HUES6 (cell line): ENCODE data around the gene TOLLIP.
"Not testable (repeated sequence)": the region's sequence is repeated elsewhere in the genome, so short reads cannot be mapped to it uniquely, and the experiment has no call there.

Source experiments
- H3K27ac ChIP-seq: 2 replicates; pipeline ENCODE4 v1.7.0; 2013; ENCODE audit warnings: low read depth, mild to moderate bottlenecking, low read length, inconsistent platforms
- H3K27me3 ChIP-seq: 2 replicates; pipeline ENCODE4 v1.6.1; 2013; ENCODE audit warnings: low read length; ENCODE audit not compliant: control insufficient read depth, insufficient read depth
- H3K36me3 ChIP-seq: 2 replicates; pipeline ENCODE4 v1.6.1; 2013; ENCODE audit warnings: low read length; ENCODE audit not compliant: control insufficient read depth, insufficient read depth
- H3K4me1 ChIP-seq: 2 replicates; pipeline ENCODE4 v1.6.1; 2013; ENCODE audit warnings: low read length; ENCODE audit not compliant: control insufficient read depth, insufficient read depth
- H3K4me3 ChIP-seq: 2 replicates; pipeline ENCODE4 v1.5.1; 2013; ENCODE audit warnings: low read depth, low read length
- H3K9ac ChIP-seq: one replicate; pipeline ENCODE4 v1.6.1; 2013; ENCODE audit warnings: mild to moderate bottlenecking, low read length
- H3K9me3 ChIP-seq: 2 replicates; pipeline ENCODE4 v1.6.1; 2013; ENCODE audit warnings: low read depth, low read length; ENCODE audit not compliant: control insufficient read depth, insufficient read depth

TOLLIP gene

DNA sequence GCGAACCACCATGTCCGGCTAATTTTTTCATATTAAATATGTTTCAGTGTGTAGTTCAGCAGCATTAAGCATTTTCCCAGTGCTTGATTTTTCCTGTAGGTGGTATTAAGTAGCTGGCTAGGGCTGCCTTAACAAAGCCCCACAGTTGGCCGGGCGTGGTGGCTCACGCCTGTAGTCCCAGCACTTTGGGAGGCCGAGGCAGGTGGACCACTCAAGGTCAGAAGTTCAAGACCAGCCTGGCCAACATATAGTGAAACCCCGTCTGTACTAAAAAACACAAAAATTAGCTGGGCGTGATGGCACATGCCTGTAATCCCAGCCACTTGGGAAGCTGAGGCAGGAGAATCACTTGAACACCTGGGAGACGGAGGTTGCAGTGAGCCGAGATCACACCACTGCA, 33.5 kb upstream of the TOLLIP start:
- H3K9me3 ChIP-seq, result no peaks in the 10 kb centered on the region
- peaks cover 30% of the 10 kb centered on the region for H3K27me3 ChIP-seq
- no peaks in the 10 kb centered on the region for H3K4me1 ChIP-seq
- H3K4me3 ChIP-seq, result no peak overlapping the region
- no peak overlapping the region for H3K9ac ChIP-seq
- H3K36me3 ChIP-seq, result no peaks in the 10 kb centered on the region
- H3K27ac ChIP-seq, result no peak overlapping the region

DNA sequence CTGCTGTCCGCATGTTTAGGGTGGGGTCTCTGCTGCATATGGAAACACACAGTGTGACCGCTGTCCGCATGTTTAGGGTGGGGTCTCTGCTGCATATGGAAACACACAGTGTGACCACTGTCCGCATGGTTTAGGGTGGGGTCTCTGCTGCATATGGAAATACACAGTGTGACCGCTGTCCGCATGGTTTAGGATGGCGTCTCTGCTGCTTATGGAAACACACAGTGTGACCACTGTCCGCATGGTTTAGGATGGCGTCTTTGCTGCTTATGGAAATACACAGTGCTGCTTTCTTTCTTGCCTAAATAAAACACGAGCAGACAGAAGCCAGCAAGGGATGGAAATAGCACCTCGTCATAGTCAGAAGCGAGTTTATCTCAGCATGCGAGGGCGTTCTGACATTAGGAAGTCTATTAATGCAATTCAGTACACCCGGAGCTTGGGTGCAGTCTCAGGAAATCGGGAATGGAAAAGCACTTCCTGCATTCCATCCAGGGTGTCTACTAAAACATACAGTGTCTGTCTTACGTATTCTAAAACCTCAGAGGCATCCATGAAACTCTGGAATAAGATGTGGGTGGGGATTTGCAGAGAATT, 32.6 kb upstream of the TOLLIP start:
- H3K27me3 ChIP-seq, result peaks cover 39% of the 10 kb centered on the region
- no peaks in the 10 kb centered on the region for H3K36me3 ChIP-seq
- no peaks in the 10 kb centered on the region for H3K4me1 ChIP-seq
- no peaks in the 10 kb centered on the region for H3K9me3 ChIP-seq
- H3K27ac ChIP-seq, result no peak overlapping the region
- H3K9ac ChIP-seq, result no peak overlapping the region
- H3K4me3 ChIP-seq, result no peak overlapping the region

- not testable (repeated sequence) for H3K27ac ChIP-seq, H3K9ac ChIP-seq, H3K4me1 ChIP-seq, H3K9me3 ChIP-seq, H3K36me3 ChIP-seq, H3K4me3 ChIP-seq
- peaks cover 45% of the 10 kb centered on the region for H3K27me3 ChIP-seq
Measured at GRCh38 chr11:1341226-1341625, 31.8 kb upstream of the TOLLIP start.

- peaks cover 55% of the 10 kb centered on the region for H3K27me3 ChIP-seq
- H3K36me3 ChIP-seq, result no peaks in the 10 kb centered on the region
- no peaks in the 10 kb centered on the region for H3K9me3 ChIP-seq
- H3K27ac ChIP-seq, result no peak overlapping the region
- no peak overlapping the region for H3K9ac ChIP-seq
- H3K4me3 ChIP-seq, result no peak overlapping the region
- H3K4me1 ChIP-seq, result peaks cover 7% of the 10 kb centered on the region; the same call in 1 of the 2 replicates
Measured at GRCh38 chr11:1340111-1340510, 30.7 kb upstream of the TOLLIP start.

GRCh38 chr11:1339066-1339675, 29.7 kb upstream of the TOLLIP start:
- Histone ChIP-seq H3K27me3 (peaks cover 58% of the 10 kb centered on the region), H3K9me3 (peaks cover 3% of the 10 kb centered on the region)

GRCh38 chr11:1338201-1339065, 29.0 kb upstream of the TOLLIP start:
- peaks cover 66% of the 10 kb centered on the region for H3K27me3 ChIP-seq
- no peak overlapping the region for H3K27ac ChIP-seq
- H3K36me3 ChIP-seq, result no peaks in the 10 kb centered on the region
- H3K4me1 ChIP-seq, result peaks cover 7% of the 10 kb centered on the region; the same call in 1 of the 2 replicates
- no peak overlapping the region for H3K4me3 ChIP-seq
- H3K9ac ChIP-seq, result no peak overlapping the region
- peaks cover 9% of the 10 kb centered on the region for H3K9me3 ChIP-seq

More at GRCh38 chr11:1339066-1339675, 29.7 kb upstream of the TOLLIP start:
- Histone ChIP-seq H3K4me3 (no peak overlapping the region), H3K27ac (no peak overlapping the region), H3K36me3 (no peaks in the 10 kb centered on the region), H3K9ac (no peak overlapping the region), H3K4me1 (peaks cover 7% of the 10 kb centered on the region; the same call in 1 of the 2 replicates)

DNA sequence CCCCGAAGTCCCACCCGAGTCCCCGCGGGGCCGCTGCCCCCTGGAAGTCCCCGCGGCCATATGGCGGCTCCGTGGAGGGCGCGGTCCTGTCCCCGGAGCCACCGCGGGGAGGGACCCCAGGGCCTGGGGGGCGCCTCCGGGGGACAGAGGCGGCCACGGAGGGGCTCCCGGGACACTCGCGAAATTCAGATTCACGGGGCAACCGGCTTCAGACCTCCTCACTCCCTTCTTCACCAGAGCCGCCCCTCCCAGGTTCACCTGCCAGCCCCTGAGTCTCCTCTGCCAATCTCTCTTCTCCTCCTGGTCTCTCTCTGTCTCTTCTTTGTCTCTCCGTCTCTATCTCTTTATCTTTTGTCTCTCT, 28.2 kb upstream of the TOLLIP start:
- peaks cover 7% of the 10 kb centered on the region; the same call in 1 of the 2 replicates for H3K4me1 ChIP-seq
- peaks cover 14% of the 10 kb centered on the region for H3K9me3 ChIP-seq
- peak overlapping the region; percentile 55 for H3K4me3 ChIP-seq
- H3K27me3 ChIP-seq, result peaks cover 67% of the 10 kb centered on the region
- H3K27ac ChIP-seq, result no peak overlapping the region
- no peaks in the 10 kb centered on the region for H3K36me3 ChIP-seq
- no peak overlapping the region for H3K9ac ChIP-seq

- Histone ChIP-seq H3K9me3 (peaks cover 14% of the 10 kb centered on the region), H3K4me1 (peaks cover 7% of the 10 kb centered on the region; the same call in 1 of the 2 replicates), H3K27me3 (peaks cover 64% of the 10 kb centered on the region), H3K9ac (no peak overlapping the region), H3K27ac (no peak overlapping the region), H3K36me3 (no peaks in the 10 kb centered on the region), H3K4me3 (peak overlapping the region; percentile 55)
Measured at GRCh38 chr11:1336836-1337646, 27.6 kb upstream of the TOLLIP start.

DNA sequence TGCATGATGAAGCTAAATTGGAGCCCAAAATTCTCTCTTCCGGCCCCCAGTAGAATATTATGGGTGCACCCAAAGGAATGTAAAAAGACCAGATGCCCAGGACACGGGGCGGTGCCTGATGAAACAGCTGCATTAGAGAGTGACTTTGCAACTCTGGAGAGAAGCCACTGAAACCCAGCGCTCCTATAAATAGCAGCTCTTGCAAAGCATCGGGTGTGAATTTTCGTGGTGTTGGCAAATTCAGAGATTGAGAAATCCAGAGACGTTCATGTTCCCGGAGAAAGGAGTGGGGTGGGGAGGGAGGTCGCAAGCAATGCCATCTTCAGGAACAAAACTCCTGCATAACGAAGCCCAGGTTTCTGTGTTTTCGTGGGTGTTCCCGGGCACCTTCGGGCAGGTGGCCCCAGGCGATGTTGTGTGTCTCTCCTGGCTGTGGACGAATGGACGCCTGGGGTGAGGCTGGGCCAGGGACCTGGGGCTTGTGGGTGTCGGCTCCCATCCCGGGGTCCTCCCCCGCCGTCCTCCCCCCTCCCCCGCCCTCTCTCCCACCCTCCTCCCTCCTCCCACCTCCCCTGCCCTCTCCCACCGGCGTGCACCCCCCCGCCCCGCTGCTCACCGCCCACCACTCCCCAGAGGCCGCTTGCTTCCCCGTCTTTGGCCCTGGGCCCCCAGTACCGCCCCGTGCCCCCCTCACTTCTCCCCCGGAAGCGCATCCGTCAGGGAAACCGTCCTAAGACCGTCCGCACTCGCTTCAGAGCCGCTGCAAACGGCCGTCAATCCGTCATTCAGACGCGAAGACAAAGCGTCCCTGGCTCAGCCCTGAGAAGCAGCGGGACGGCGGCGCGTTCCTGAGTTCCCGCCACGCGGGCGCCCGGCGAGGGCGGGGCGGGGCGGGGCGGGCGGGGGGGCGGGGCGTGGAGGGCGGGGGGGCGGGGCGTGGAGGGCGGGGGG, 26.7 kb upstream of the TOLLIP start:
- H3K9ac ChIP-seq, result peak overlapping the region; percentile 48
- H3K4me1 ChIP-seq, result peaks cover 7% of the 10 kb centered on the region; the same call in 1 of the 2 replicates
- peaks cover 14% of the 10 kb centered on the region for H3K9me3 ChIP-seq
- peak overlapping the region; percentile 69 for H3K4me3 ChIP-seq
- H3K27ac ChIP-seq, result no peak overlapping the region
- H3K27me3 ChIP-seq, result peaks cover 63% of the 10 kb centered on the region
- no peaks in the 10 kb centered on the region for H3K36me3 ChIP-seq
